HG03175 (cell line): ENCODE measurements around the gene FIGLA.

Experiments
- ATAC-seq: cut with Tn5 transposase; IDR thresholded peaks from one replicate; pipeline ENCODE4 v1.9.1; 2021; ENCODE audit warnings: mild to moderate bottlenecking, moderate library complexity; ENCODE audit not compliant: unreplicated experiment

The FIGLA gene

GRCh38 chr2:70790136-70790828 lies at the start of gene FIGLA:
FIGLA (minus strand) TSS chr2:70790643; CDS start chr2:70790638, 5 bp downstream.
- no peak for ATAC-seq

- ATAC-seq, result no peak
These were observed 47.8 kb upstream of the FIGLA start for GRCh38 chr2:70837980-70838925.

GRCh38 chr2:70835643-70836042 lies 45.2 kb upstream of the FIGLA start, which contains the start of gene CD207:
CD207 (minus strand) TSS chr2:70835816; CDS start chr2:70835776, 40 bp downstream.
- no peak for ATAC-seq

GRCh38 chr2:70834881-70835280 lies 44.4 kb upstream of the FIGLA start:
- ATAC-seq, result no peak

GRCh38 chr2:70834106-70834505 lies 43.7 kb upstream of the FIGLA start:
- no peak for ATAC-seq

GRCh38 chr2:70833246-70833645 lies 42.8 kb upstream of the FIGLA start:
- no peak for ATAC-seq

GRCh38 chr2:70832386-70832785 lies 41.9 kb upstream of the FIGLA start:
- no peak for ATAC-seq

GRCh38 chr2:70831861-70832260 lies 41.4 kb upstream of the FIGLA start:
- ATAC-seq, result no peak

- no peak for ATAC-seq
These were observed 39.9 kb upstream of the FIGLA start for GRCh38 chr2:70830366-70830765.

- ATAC-seq, result no peak
These were observed 39.5 kb upstream of the FIGLA start for GRCh38 chr2:70829916-70830315.

- no peak for ATAC-seq
These were observed 38.7 kb upstream of the FIGLA start for GRCh38 chr2:70828914-70829824.

GRCh38 chr2:70828115-70828514 lies 37.7 kb upstream of the FIGLA start:
- no peak for ATAC-seq

- ATAC-seq, result no peak
These were observed 36.9 kb upstream of the FIGLA start for GRCh38 chr2:70827388-70827787.

- ATAC-seq, result no peak
These were observed 36.4 kb upstream of the FIGLA start for GRCh38 chr2:70826696-70827350.

GRCh38 chr2:70823249-70823648 lies 32.8 kb upstream of the FIGLA start:
- no peak for ATAC-seq

- ATAC-seq, result no peak
These were observed 32.4 kb upstream of the FIGLA start for GRCh38 chr2:70822843-70823242.

- no peak for ATAC-seq
These were observed 30.1 kb upstream of the FIGLA start, which contains the start of gene CLEC4F for GRCh38 chr2:70820499-70820898. CLEC4F (minus strand) TSS chr2:70820599; CDS start chr2:70820523, 76 bp downstream.

- no peak for ATAC-seq
These were observed 27.0 kb upstream of the FIGLA start for GRCh38 chr2:70817284-70817954.

- no peak for ATAC-seq
These were observed 26.3 kb upstream of the FIGLA start for GRCh38 chr2:70816726-70817125.
